ENCODE data around the gene C5AR2. TPM values are rescaled to one million over a fixed set of nuclear protein-coding genes. Genes with fewer than 3 reads are reported as not detected.
"Not testable (repeated sequence)": the region's sequence is repeated elsewhere in the genome, so short reads cannot be mapped to it uniquely, and the experiment has no call there.

C5AR2 gene
- total and polyA plus RNA-seq, 4 donors = 0.61 to 2.8 (median 1.8) TPM

GRCh38 chr19:47341734-47342133 lies 9.8 kb downstream of the C5AR2 start:
- WGBS = 97% methylated on average over 4 of the region's 4 CpGs
- no peak for TF ChIP-seq GABPA (IDR thresholded peaks at IDR 0.05 in 1 of 2, conservative IDR thresholded peaks at IDR 0.05 in 1 of 2)
- H3K4me3 ChIP-seq (ENCODE audit: low read depth in 1 of 3, low read length in 3 of 3) = no peak overlapping the region
- no peaks in the 10 kb centered on the region for H3K27me3 ChIP-seq (ENCODE audit: control insufficient read depth in 4 of 4, insufficient read depth in 4 of 4, low read length in 3 of 4)
- H3K9me3 ChIP-seq (ENCODE audit: control insufficient read depth in 4 of 4, low read length in 3 of 4) = no peaks in the 10 kb centered on the region
- no peak overlapping the region for H3K27ac ChIP-seq (ENCODE audit: low read depth in 1 of 2, low read length in 2 of 2)
- no peak overlapping the region for H3K9ac ChIP-seq (ENCODE audit: low read depth in 1 of 2, low read length in 2 of 2)
- H3K4me1 ChIP-seq (ENCODE audit: control insufficient read depth in 4 of 4, insufficient read depth in 4 of 4, low read length in 3 of 4) = no peaks in the 10 kb centered on the region
- DNase-seq (ENCODE audit: low spot score) = no peak
- no peaks in the 10 kb centered on the region for H3K36me3 ChIP-seq (ENCODE audit: control insufficient read depth in 4 of 4, insufficient read depth in 3 of 4, low read depth in 1 of 4, low read length in 3 of 4)

GRCh38 chr19:47343194-47343802 lies 11.3 kb downstream of the C5AR2 start:
- no peak overlapping the region for H3K9ac ChIP-seq (ENCODE audit: low read depth in 1 of 2, low read length in 2 of 2)
- H3K4me3 ChIP-seq (ENCODE audit: low read depth in 1 of 3, low read length in 3 of 3) = no peak overlapping the region
- 92% methylated on average over 11 of the region's 11 CpGs for WGBS
- H3K27me3 ChIP-seq (ENCODE audit: control insufficient read depth in 4 of 4, insufficient read depth in 4 of 4, low read length in 3 of 4) = no peaks in the 10 kb centered on the region
- TF ChIP-seq YY1 (IDR thresholded peaks at IDR 0.05) = no peak
- no peak for TF ChIP-seq HNF4G (IDR thresholded peaks at IDR 0.05)
- no peak for TF ChIP-seq MAX (IDR thresholded peaks at IDR 0.05)
- no peak for TF ChIP-seq JUND (IDR thresholded peaks at IDR 0.05)
- no peak for TF ChIP-seq RXRA (IDR thresholded peaks at IDR 0.05)
- H3K36me3 ChIP-seq (ENCODE audit: control insufficient read depth in 4 of 4, insufficient read depth in 3 of 4, low read depth in 1 of 4, low read length in 3 of 4) = no peaks in the 10 kb centered on the region
- no peak for DNase-seq (ENCODE audit: low spot score)
- no peak overlapping the region for H3K27ac ChIP-seq (ENCODE audit: low read depth in 1 of 2, low read length in 2 of 2)
- no peaks in the 10 kb centered on the region for H3K4me1 ChIP-seq (ENCODE audit: control insufficient read depth in 4 of 4, insufficient read depth in 4 of 4, low read length in 3 of 4)
- H3K9me3 ChIP-seq (ENCODE audit: control insufficient read depth in 4 of 4, low read length in 3 of 4) = no peaks in the 10 kb centered on the region

GRCh38 chr19:47344425-47344824 lies 12.4 kb downstream of the C5AR2 start:
- TF ChIP-seq ATF3 (IDR thresholded peaks at IDR 0.05) (no peak), GABPA (IDR thresholded peaks at IDR 0.05 in 1 of 2, conservative IDR thresholded peaks at IDR 0.05 in 1 of 2) (no peak), RAD21 (IDR thresholded peaks at IDR 0.05) (no peak), MAX (IDR thresholded peaks at IDR 0.05) (no peak), YY1 (IDR thresholded peaks at IDR 0.05) (no peak), HNF4G (IDR thresholded peaks at IDR 0.05) (no peak), SP1 (IDR thresholded peaks at IDR 0.05) (no peak), JUND (IDR thresholded peaks at IDR 0.05) (no peak), FOXA2 (IDR thresholded peaks at IDR 0.05) (no peak), ZBTB33 (IDR thresholded peaks at IDR 0.05) (no peak), RXRA (IDR thresholded peaks at IDR 0.05) (no peak), EGR1 (IDR thresholded peaks at IDR 0.05; ENCODE audit: low read depth in 2 of 2) (no peak), REST (IDR thresholded peaks at IDR 0.05) (no peak), NR2F2 (IDR thresholded peaks at IDR 0.05) (no peak), HNF4A (conservative IDR thresholded peaks at IDR 0.05) (no peak), TAF1 (conservative IDR thresholded peaks at IDR 0.05) (no peak), FOXA1 (IDR thresholded peaks at IDR 0.05) (no peak)
- no peak overlapping the region for H3K9ac ChIP-seq (ENCODE audit: low read depth in 1 of 2, low read length in 2 of 2)
- no peaks in the 10 kb centered on the region for H3K36me3 ChIP-seq (ENCODE audit: control insufficient read depth in 4 of 4, insufficient read depth in 3 of 4, low read depth in 1 of 4, low read length in 3 of 4)
- no peak overlapping the region for H3K4me3 ChIP-seq (ENCODE audit: low read depth in 1 of 3, low read length in 3 of 3)
- H3K9me3 ChIP-seq (ENCODE audit: control insufficient read depth in 4 of 4, low read length in 3 of 4) = no peaks in the 10 kb centered on the region
- DNase-seq (ENCODE audit: low spot score) = no peak
- no peaks in the 10 kb centered on the region for H3K27me3 ChIP-seq (ENCODE audit: control insufficient read depth in 4 of 4, insufficient read depth in 4 of 4, low read length in 3 of 4)
- WGBS = 79% methylated on average over 1 of the region's 1 CpG
- H3K4me1 ChIP-seq (ENCODE audit: control insufficient read depth in 4 of 4, insufficient read depth in 4 of 4, low read length in 3 of 4) = peaks cover 0 to 2% (median under 1%) of the 10 kb centered on the region in 4 donors
- H3K27ac ChIP-seq (ENCODE audit: low read depth in 1 of 2, low read length in 2 of 2) = no peak overlapping the region

- not testable (repeated sequence) for H3K9ac ChIP-seq (ENCODE audit: low read depth in 1 of 2, low read length in 2 of 2); H3K27me3 ChIP-seq (ENCODE audit: control insufficient read depth in 4 of 4, insufficient read depth in 4 of 4, low read length in 3 of 4); DNase-seq (ENCODE audit: low spot score); H3K36me3 ChIP-seq (ENCODE audit: control insufficient read depth in 4 of 4, insufficient read depth in 3 of 4, low read depth in 1 of 4, low read length in 3 of 4); H3K27ac ChIP-seq (ENCODE audit: low read depth in 1 of 2, low read length in 2 of 2); H3K9me3 ChIP-seq (ENCODE audit: control insufficient read depth in 4 of 4, low read length in 3 of 4); H3K4me3 ChIP-seq (ENCODE audit: low read depth in 1 of 3, low read length in 3 of 3)
- H3K4me1 ChIP-seq (ENCODE audit: control insufficient read depth in 4 of 4, insufficient read depth in 4 of 4, low read length in 3 of 4) = peaks cover 2 to 10% (median 7%) of the 10 kb centered on the region in 4 donors
- 94% methylated on average over 6 of the region's 6 CpGs for WGBS
Observed at GRCh38 chr19:47346024-47346423, 14.0 kb downstream of the C5AR2 start.

All from liver (tissue), 9 donors.